HUES64 (cell line): ENCODE results near the gene ADAM11.
"Not testable (repeated sequence)": the region's sequence is repeated elsewhere in the genome, so short reads cannot be mapped to it uniquely, and the experiment has no call there.

Experiments
- H3K27ac ChIP-seq: 2 replicates; pipeline ENCODE4 v1.7.0; 2013; ENCODE audit warnings: low read depth, low read length, inconsistent platforms
- H3K27me3 ChIP-seq: 2 replicates; pipeline ENCODE4 v1.6.1; 2013; ENCODE audit warnings: mild to moderate bottlenecking, low read length; ENCODE audit not compliant: insufficient read depth
- H3K36me3 ChIP-seq: 2 replicates; pipeline ENCODE4 v1.6.1; 2013; ENCODE audit warnings: mild to moderate bottlenecking, low read length; ENCODE audit not compliant: insufficient read depth
- H3K4me1 ChIP-seq: 2 replicates; pipeline ENCODE4 v1.6.1; 2013; ENCODE audit warnings: mild to moderate bottlenecking, low read length, moderate library complexity; ENCODE audit not compliant: insufficient read depth
- H3K4me3 ChIP-seq: 2 replicates; pipeline ENCODE4 v1.5.1; 2013; ENCODE audit warnings: mild to moderate bottlenecking, low read length, moderate library complexity
- H3K9ac ChIP-seq: 2 replicates; pipeline ENCODE4 v1.6.1; 2013; ENCODE audit warnings: mild to moderate bottlenecking, low read depth, low read length
- H3K9me3 ChIP-seq: 2 replicates; pipeline ENCODE4 v1.6.1; 2013; ENCODE audit warnings: low read depth, low read length; ENCODE audit not compliant: insufficient read depth
- WGBS: fragments of 150-250, 120-280 bp; methylation state at CpG from one replicate; pipeline ENCODE4 v1.1.7; 2013; ENCODE audit warnings: missing lambda C conversion rate; 5-methylcytosine and 5-hydroxymethylcytosine counted together

Gene ADAM11

DNA sequence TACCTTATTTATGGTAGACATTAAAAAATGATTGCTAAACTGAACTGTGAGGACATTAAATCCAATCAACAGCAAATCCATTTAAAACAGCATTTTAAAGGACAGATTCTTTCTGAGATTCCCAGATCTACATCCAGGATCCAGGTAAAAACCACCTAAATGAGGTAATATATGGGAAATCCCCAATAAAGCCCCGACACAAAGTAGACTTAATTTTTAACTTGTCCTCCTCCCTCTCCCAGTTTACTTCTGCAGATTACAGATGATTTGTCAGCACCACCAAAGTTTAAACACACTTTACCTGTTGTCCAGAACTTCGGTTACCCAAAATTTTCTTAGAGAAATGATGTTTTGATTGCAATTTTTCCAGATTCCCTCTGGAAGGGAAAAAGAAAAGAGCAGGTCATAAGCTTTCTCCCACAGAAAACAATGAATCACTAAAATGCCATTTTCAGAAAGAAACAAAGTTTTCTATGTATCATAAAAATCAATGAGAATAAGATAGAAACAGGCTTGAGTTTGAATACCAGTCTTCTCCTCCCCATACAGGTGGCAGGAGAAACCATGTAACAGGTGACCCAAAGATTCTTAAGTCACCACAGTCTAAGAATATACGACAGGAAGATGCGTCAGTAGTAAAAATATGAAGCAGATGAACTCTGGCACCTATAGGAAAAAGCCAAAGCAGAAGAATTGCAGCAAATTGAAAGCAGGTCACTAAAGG, 48.5 kb downstream of the ADAM11 start:
- Histone ChIP-seq H3K9me3 (no peaks in the 10 kb centered on the region), H3K4me1 (no peaks in the 10 kb centered on the region), H3K36me3 (peaks cover 55% of the 10 kb centered on the region), H3K4me3 (no peak overlapping the region), H3K27ac (no peak overlapping the region), H3K27me3 (no peaks in the 10 kb centered on the region), H3K9ac (no peak overlapping the region)
- WGBS, result 96% methylated on average over 3 of the region's 4 CpGs

DNA sequence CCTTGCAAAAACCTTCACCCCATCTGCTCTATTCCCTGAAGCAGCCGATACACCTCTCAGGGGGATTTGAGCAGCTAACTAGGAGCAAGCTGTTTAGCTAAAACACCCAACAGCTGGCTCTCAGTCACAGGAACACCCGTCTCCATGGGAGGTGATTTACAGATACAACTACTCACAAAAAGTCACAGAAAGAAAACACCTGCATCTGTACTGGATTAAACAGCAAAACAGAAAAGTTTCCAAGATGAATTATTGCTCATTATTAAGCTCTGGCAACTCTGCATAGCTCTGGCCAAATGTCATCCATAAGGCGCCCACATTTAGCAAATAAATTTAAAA, 49.0 kb downstream of the ADAM11 start:
- no peak overlapping the region for H3K9ac ChIP-seq
- 89% methylated on average over 2 of the region's 3 CpGs for WGBS
- no peaks in the 10 kb centered on the region for H3K27me3 ChIP-seq
- H3K4me3 ChIP-seq, result no peak overlapping the region
- no peaks in the 10 kb centered on the region for H3K9me3 ChIP-seq
- H3K36me3 ChIP-seq, result peaks cover 50% of the 10 kb centered on the region
- H3K4me1 ChIP-seq, result no peaks in the 10 kb centered on the region
- no peak overlapping the region for H3K27ac ChIP-seq

DNA sequence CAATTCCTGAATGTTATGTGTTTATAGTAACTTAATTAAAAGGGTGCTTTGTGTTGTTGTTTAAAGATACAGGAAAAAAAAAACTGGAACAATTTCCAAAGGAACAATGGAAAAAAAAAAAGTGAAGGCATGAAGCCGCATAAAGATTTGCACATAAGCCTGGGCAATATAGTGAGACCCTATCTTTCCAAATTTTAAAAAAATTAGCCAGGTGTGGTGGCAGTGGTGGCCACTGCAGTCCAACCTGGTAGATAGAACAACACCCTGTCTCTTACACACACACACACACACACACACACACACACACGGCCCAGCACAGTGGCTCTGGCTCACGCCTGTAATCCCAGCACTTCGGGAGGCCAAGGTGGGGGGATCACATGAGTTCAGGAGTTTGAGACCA, 49.4 kb downstream of the ADAM11 start:
- Histone ChIP-seq H3K9ac (no peak overlapping the region), H3K4me3 (no peak overlapping the region), H3K9me3 (no peaks in the 10 kb centered on the region), H3K27me3 (no peaks in the 10 kb centered on the region), H3K4me1 (no peaks in the 10 kb centered on the region), H3K36me3 (peaks cover 46% of the 10 kb centered on the region), H3K27ac (no peak overlapping the region)
- WGBS, result 94% methylated on average over 4 of the region's 4 CpGs

DNA sequence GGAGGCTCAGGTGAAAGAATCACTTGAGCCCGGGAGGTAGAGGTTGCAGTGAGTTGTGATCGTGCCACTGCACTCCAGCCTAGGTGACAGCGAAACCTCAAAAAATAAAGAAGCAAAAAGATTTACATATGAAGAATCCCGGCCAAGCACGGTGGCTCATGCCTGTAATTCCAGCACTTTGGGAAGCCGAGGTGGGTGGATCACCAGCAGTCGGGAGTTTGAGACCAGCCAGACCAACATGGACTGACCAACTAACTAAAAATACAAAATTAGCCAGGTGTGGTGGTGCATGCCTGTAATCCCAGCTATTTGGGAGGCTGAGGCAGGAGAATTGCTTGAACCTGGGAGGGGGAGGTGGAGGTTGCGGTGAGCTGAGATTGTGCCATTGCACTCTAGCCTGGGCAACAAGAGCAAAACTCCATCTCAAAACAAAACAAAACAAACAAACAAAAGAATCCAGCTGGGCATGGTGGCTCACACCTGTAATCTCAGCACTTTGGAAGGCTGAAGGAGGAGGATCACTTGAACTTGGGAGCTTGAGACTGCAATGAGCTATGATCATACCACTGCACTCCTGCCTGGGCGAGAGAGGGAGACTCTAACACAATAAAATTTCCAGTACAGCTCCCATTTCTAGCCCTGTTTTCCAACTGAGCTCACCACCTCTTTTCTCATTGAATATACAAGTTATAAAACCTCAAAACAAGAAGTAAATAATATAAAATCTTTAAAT, 50.0 kb downstream of the ADAM11 start:
- not testable (repeated sequence) for H3K9me3 ChIP-seq, H3K4me1 ChIP-seq, H3K9ac ChIP-seq, H3K27me3 ChIP-seq, H3K27ac ChIP-seq, H3K4me3 ChIP-seq
- peaks cover 39% of the 10 kb centered on the region for H3K36me3 ChIP-seq
- WGBS, result 91% methylated on average over 9 of the region's 9 CpGs

DNA sequence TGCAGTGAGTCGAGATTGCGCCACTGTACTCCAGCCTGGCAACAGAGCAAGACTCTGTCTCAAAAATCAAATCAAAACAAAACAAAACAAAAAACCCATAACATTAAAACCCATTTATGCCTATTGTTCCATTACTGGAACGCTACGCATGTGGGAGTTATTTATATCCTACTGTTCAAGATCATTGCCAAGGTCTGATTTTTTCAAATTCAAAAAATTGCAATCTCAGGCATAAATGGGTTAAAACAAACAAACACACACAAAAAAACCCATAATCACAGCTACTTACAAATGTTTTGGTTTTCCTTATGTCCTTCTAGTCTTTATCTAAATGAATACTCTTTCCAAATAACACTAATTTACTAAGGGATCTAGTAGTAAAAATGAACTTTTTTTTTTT, 53.5 kb downstream of the ADAM11 start:
- WGBS, result 95% methylated on average over 4 of the region's 4 CpGs
- no peaks in the 10 kb centered on the region for H3K9me3 ChIP-seq
- no peak overlapping the region for H3K27ac ChIP-seq
- H3K4me3 ChIP-seq, result no peak overlapping the region
- H3K4me1 ChIP-seq, result no peaks in the 10 kb centered on the region
- no peaks in the 10 kb centered on the region for H3K27me3 ChIP-seq
- H3K36me3 ChIP-seq, result peaks cover 7% of the 10 kb centered on the region; the same call in 1 of the 2 replicates
- H3K9ac ChIP-seq, result no peak overlapping the region

GRCh38 chr17:44818508-44818907, 59.7 kb downstream of the ADAM11 start:
- H3K36me3 ChIP-seq, H3K27ac ChIP-seq, H3K9ac ChIP-seq, H3K4me3 ChIP-seq, H3K9me3 ChIP-seq, H3K27me3 ChIP-seq, H3K4me1 ChIP-seq: not testable (repeated sequence)
- 95% methylated on average over 6 of the region's 6 CpGs for WGBS

GRCh38 chr17:44820631-44821212, 61.9 kb downstream of the ADAM11 start:
- H3K9me3 ChIP-seq, result no peaks in the 10 kb centered on the region
- H3K27ac ChIP-seq, result 0 out of 2 replicates have a peak overlapping the region, but pooled peaks have one; percentile 5
- 86% methylated on average over 7 of the region's 7 CpGs for WGBS
- H3K4me1 ChIP-seq, result peaks cover 9% of the 10 kb centered on the region; the same call in 1 of the 2 replicates
- H3K9ac ChIP-seq, result no peak overlapping the region
- H3K36me3 ChIP-seq, result peaks cover 4% of the 10 kb centered on the region; the same call in 1 of the 2 replicates
- H3K4me3 ChIP-seq, result no peak overlapping the region
- no peaks in the 10 kb centered on the region for H3K27me3 ChIP-seq

- not testable (repeated sequence) for H3K36me3 ChIP-seq, H3K27me3 ChIP-seq, H3K9ac ChIP-seq, H3K9me3 ChIP-seq, H3K4me3 ChIP-seq, H3K27ac ChIP-seq
- H3K4me1 ChIP-seq, result peaks cover 21% of the 10 kb centered on the region; the same call in 1 of the 2 replicates
- 96% methylated on average over 9 of the region's 9 CpGs for WGBS
Observed at GRCh38 chr17:44825236-44825635, 66.4 kb downstream of the ADAM11 start.

GRCh38 chr17:44826123-44826790, 67.5 kb downstream of the ADAM11 start:
- H3K4me3 ChIP-seq, result no peak overlapping the region
- H3K36me3 ChIP-seq, result peaks cover 5% of the 10 kb centered on the region; the same call in 1 of the 2 replicates
- H3K27ac ChIP-seq, result no peak overlapping the region
- H3K27me3 ChIP-seq, result no peaks in the 10 kb centered on the region
- peaks cover 16% of the 10 kb centered on the region; the same call in 1 of the 2 replicates for H3K4me1 ChIP-seq
- 94% methylated on average over 14 of the region's 15 CpGs for WGBS
- no peak overlapping the region for H3K9ac ChIP-seq
- no peaks in the 10 kb centered on the region for H3K9me3 ChIP-seq

DNA sequence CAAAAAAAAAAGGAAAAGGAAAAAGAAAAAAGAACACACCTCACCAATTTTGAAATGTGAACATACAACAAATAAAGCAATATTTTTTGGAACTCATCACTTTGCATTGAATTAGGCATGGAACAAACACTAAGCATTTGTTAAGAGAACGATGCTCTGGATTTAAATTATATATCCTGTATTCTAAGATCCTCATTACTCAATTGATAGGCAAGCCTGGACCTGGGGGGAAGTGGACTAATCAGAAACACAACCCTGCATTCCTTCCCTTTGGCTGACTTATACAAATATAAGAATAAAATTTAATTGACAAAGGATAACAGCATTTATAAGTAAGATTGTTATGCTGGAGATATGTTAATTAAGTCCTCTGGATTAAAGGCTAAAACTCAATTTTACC, 69.1 kb downstream of the ADAM11 start:
- peak overlapping the region; percentile 99 for H3K4me3 ChIP-seq
- WGBS, result no CpG with 5 or more reads among the region's 1 CpG
- no peaks in the 10 kb centered on the region for H3K9me3 ChIP-seq
- H3K9ac ChIP-seq, result peak overlapping the region; percentile 99; the same call in 1 of the 2 replicates
- no peak overlapping the region for H3K27ac ChIP-seq
- H3K36me3 ChIP-seq, result peaks cover 4% of the 10 kb centered on the region; the same call in 1 of the 2 replicates
- peaks cover 29% of the 10 kb centered on the region for H3K4me1 ChIP-seq
- no peaks in the 10 kb centered on the region for H3K27me3 ChIP-seq
